Cardiac muscle cell (in vitro differentiated cells and primary cell): ENCODE data around the gene GIT2. TPM values are rescaled to one million over a fixed set of nuclear protein-coding genes. Genes with fewer than 3 reads are reported as not detected.

Source experiments
- DNase-seq, 2 donors: peaks; one replicate each; pipeline versions ENCODE4 v3.0.0 to v3.0.0-alpha.2; 2010 to 2017; ENCODE audit warnings: low read depth in 1 of 2, low spot score in 1 of 2
- H3K27ac ChIP-seq: fragments of 200-600 bp; sonication (generic); 2 replicates; pipeline ENCODE4 v1.5.1; 2016
- H3K27me3 ChIP-seq: fragments of 200-600 bp; sonication (generic); 2 replicates; pipeline ENCODE4 v1.6.0; 2016; ENCODE audit warnings: control low read depth
- H3K36me3 ChIP-seq: fragments of 200-600 bp; sonication (generic); 2 replicates; pipeline ENCODE4 v1.5.1; 2016; ENCODE audit warnings: control low read depth
- H3K4me1 ChIP-seq: fragments of 200-600 bp; sonication (generic); 2 replicates; pipeline ENCODE4 v1.8.1; 2017; ENCODE audit warnings: low read depth, mild to moderate bottlenecking, mixed run types
- H3K4me3 ChIP-seq: fragments of 200-600 bp; sonication (generic); 2 replicates; pipeline ENCODE4 v1.5.1; 2016; ENCODE audit warnings: mild to moderate bottlenecking
- H3K9me3 ChIP-seq: fragments of 200-600 bp; sonication (generic); 2 replicates; pipeline ENCODE4 v1.5.1; 2017; ENCODE audit warnings: low read depth, mild to moderate bottlenecking, control low read depth
- polyA plus RNA-seq: library from polyadenylated mRNA; unstranded; fragments of >200 nt; fragmentation: Nextera tagmentation; extraction: Ambion mirVana; gene quantifications from 2 replicates; pipeline ENCODE4 v1.2.1, GENCODE V29; 2016
- total RNA-seq: library from RNA; depleted of rRNA; stranded (reverse); fragments of >200 nt; gene quantifications from 2 replicates; pipeline ENCODE4 v1.2.3, GENCODE V29; 2016
- TF ChIP-seq, protein P1 (sequence below): IDR thresholded peaks from 2 replicates; pipeline ENCODE4 v1.5.1; 2012; ENCODE audit warnings: low read depth, mild to moderate bottlenecking, low read length

Gene GIT2
- total and polyA plus RNA-seq, 2 experiments from 2014 or later, result 23.3 to 25.7 TPM

DNA sequence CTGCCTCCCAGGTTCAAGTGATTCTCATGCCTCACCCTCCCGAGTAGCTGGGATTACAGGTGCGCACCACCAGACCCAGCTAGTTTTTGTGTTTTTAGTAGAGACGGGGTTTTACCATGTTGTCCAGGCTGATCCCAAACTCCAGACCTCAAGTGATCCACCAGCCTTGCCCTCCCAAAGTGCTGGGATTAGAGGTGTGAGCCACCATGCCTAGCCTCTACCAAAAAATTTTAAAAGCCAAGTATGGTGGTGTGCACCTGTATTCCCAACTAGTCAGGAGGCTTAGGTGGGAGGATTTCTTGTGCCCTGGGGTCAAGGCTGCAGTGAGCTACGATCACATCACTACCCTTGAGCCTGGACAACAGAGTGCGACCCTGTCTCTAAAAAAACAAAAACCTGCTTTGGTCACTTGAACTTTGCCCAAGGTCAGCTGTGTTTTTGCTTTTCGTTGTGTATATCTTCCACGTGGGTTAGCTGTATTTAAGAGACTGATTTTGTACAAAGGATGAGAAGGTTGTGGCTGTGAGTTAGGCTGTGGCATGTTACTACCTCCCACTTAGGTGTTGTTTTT, 39.5 kb upstream of the GIT2 start:
- H3K9me3 ChIP-seq, result no peaks in the 10 kb centered on the region
- H3K36me3 ChIP-seq, result peaks cover 19% of the 10 kb centered on the region
- TF ChIP-seq, protein P1, sequence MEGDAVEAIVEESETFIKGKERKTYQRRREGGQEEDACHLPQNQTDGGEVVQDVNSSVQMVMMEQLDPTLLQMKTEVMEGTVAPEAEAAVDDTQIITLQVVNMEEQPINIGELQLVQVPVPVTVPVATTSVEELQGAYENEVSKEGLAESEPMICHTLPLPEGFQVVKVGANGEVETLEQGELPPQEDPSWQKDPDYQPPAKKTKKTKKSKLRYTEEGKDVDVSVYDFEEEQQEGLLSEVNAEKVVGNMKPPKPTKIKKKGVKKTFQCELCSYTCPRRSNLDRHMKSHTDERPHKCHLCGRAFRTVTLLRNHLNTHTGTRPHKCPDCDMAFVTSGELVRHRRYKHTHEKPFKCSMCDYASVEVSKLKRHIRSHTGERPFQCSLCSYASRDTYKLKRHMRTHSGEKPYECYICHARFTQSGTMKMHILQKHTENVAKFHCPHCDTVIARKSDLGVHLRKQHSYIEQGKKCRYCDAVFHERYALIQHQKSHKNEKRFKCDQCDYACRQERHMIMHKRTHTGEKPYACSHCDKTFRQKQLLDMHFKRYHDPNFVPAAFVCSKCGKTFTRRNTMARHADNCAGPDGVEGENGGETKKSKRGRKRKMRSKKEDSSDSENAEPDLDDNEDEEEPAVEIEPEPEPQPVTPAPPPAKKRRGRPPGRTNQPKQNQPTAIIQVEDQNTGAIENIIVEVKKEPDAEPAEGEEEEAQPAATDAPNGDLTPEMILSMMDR, result no peak
- H3K27me3 ChIP-seq, result no peaks in the 10 kb centered on the region
- peaks cover 4% of the 10 kb centered on the region for H3K4me1 ChIP-seq
- no peak overlapping the region for H3K4me3 ChIP-seq
- H3K27ac ChIP-seq, result peak overlapping the region; percentile 68
- no peak for DNase-seq

DNA sequence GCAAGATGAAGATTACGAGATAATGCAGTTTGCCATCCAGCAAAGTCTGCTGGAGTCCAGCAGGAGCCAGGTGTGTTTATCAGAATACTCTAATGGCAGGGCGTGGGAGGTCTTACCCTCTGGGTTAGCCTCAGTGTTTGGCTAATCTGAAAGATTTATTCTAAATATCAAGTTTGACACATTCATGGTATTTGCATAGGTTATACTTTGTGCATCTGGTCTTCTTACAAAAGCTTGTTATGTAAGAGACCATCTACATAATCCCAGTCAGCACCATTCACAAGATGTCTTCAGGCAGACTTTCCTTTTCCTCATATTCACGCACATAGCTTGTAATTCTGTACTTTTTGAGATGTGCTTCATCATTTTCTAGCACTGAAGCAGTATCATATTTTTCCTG, 37.7 kb upstream of the GIT2 start:
- H3K9me3 ChIP-seq, result no peaks in the 10 kb centered on the region
- TF ChIP-seq, protein P1, result no peak
- H3K27ac ChIP-seq, result no peak overlapping the region
- DNase-seq, result no peak
- peaks cover 28% of the 10 kb centered on the region for H3K36me3 ChIP-seq
- H3K4me1 ChIP-seq, result peaks cover 4% of the 10 kb centered on the region
- H3K4me3 ChIP-seq, result no peak overlapping the region
- H3K27me3 ChIP-seq, result no peaks in the 10 kb centered on the region

DNA sequence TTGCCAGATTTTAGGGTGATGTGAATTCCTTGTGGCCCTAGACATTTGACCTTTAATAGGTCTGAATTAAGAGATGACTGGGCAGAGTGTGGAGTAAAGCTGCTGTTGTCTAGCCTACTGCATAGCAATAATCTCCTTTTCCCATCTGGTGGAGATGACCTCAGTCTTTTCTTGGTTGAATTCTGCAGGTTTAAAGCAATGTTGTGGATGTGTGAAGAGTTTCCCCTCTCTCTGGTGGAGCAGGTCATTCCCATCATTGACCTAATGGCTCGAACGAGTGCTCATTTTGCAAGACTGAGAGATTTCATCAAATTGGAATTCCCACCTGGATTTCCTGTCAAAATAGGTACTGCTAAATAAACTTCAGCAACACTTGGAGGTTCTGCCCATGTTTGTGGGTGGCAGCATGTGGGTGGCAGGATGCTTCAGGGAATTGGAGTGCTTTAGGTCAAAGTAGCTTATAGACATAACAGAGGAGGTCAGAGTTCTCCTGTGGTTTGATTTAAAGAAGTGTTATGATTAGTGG, 33.2 kb upstream of the GIT2 start:
- Histone ChIP-seq H3K27me3 (no peaks in the 10 kb centered on the region), H3K27ac (no peak overlapping the region), H3K4me3 (no peak overlapping the region), H3K36me3 (peaks cover 31% of the 10 kb centered on the region), H3K9me3 (no peaks in the 10 kb centered on the region), H3K4me1 (no peaks in the 10 kb centered on the region)
- TF ChIP-seq, protein P1, result no peak
- DNase-seq, result no peak

DNA sequence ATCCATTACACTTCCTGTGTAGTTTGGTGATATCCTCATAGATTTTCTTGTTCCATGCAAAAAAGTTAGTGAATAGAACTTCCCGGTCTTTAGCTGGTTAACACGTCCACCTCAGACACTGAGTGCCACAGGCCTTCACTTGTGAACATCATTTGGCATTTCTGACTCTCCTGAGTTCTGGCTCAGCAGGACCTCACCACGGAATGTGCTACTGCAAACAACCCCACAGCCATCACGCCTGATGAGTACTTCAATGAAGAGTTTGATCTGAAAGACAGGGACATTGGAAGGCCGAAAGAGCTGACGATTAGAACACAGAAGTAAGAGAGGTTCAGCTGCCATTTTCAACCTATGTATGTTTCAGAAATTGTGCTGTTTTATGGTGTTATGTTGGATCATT, 32.2 kb upstream of the GIT2 start:
- H3K9me3 ChIP-seq, result no peaks in the 10 kb centered on the region
- no peak overlapping the region for H3K27ac ChIP-seq
- no peaks in the 10 kb centered on the region for H3K27me3 ChIP-seq
- H3K4me3 ChIP-seq, result no peak overlapping the region
- no peaks in the 10 kb centered on the region for H3K4me1 ChIP-seq
- peaks cover 29% of the 10 kb centered on the region for H3K36me3 ChIP-seq
- DNase-seq, result no peak
- TF ChIP-seq, protein P1, result no peak

DNA sequence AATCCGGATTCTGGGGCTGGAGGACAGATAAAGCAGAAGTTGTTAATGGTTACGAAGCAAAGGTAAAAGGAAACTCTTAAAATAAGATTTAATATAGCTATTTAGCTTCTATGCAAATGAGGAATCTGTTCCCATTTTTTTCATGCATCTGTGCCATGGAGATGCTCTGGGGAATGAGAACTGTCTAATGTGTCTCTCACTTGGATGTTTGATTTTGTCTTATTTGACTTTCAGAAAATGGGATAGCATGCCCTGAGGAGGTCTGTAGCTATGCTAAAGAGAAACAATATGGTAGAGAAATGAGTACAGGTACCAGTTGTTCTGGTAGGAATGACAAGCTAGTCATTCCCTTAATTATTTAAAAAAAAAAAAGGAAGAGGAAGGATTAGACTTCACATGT, 27.9 kb upstream of the GIT2 start:
- Histone ChIP-seq H3K27ac (peak overlapping the region; percentile 80), H3K27me3 (no peaks in the 10 kb centered on the region), H3K4me1 (no peaks in the 10 kb centered on the region), H3K4me3 (no peak overlapping the region), H3K9me3 (no peaks in the 10 kb centered on the region), H3K36me3 (peaks cover 30% of the 10 kb centered on the region)
- DNase-seq, result no peak
- TF ChIP-seq, protein P1, result no peak
